ENCODE measurements around the gene CAP1. TPM values are rescaled to one million over a fixed set of nuclear protein-coding genes. Genes with fewer than 3 reads are reported as not detected.

CAP1 gene
- total and polyA plus RNA-seq, 2 of the 4 experiments (the other 2 are of a cell fraction) = 434 to 756 TPM

- TF ChIP-seq MAZ (IDR thresholded peaks at IDR 0.05; ENCODE audit: borderline replicate concordance, low read depth, low read length) = peak; percentile 92
Measured at GRCh38 chr1:40040511-40041465, at the start of gene CAP1 (continued).

DNA sequence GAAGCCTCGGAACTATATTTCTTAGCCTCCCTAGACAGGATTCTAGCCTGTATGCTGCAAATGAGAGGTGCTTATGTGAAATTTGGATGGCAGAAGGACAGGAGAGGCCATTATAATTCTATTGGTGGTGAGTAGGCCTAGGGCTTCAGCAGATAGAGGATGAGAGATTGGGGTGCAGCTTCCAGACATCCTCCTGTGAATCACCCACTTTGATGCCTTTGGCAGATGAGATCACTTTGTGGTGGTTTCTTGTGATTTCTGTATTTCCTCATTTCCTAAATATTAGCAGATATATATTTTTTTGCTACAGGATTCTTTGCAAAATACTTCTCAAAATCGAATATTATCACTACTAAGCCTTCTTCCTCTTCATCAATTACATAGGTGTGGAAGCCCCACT, 48.3 kb upstream of the CAP1 start:
- no peak overlapping the region for H2BK20ac ChIP-seq (ENCODE audit: low read depth, low read length)
- H4K91ac ChIP-seq (ENCODE audit: insufficient read depth, low read depth, low read length) = no peak overlapping the region
- H3K4me3 ChIP-seq (ENCODE audit: insufficient read depth, low read depth, low read length) = no peak overlapping the region
- ATAC-seq (ENCODE audit: low read depth) (no peak), DNase-seq (peak; percentile 70)
- no peaks in the 10 kb centered on the region for H3K36me3 ChIP-seq (ENCODE audit: control insufficient read depth, insufficient read depth, low read length)
- H3K27ac ChIP-seq (ENCODE audit: insufficient read depth, low read length) = no peak overlapping the region
- H3K9me3 ChIP-seq (ENCODE audit: control insufficient read depth, insufficient read depth, low read length) = no peaks in the 10 kb centered on the region
- no peak overlapping the region for H4K8ac ChIP-seq (ENCODE audit: low read depth in 2 of 2, low read length in 2 of 2)
- H4K20me1 ChIP-seq (ENCODE audit: insufficient read depth, low read length) = no peaks in the 10 kb centered on the region
- no peaks in the 10 kb centered on the region for H3K27me3 ChIP-seq (ENCODE audit: control insufficient read depth, insufficient read depth, low read length)
- H3K4ac ChIP-seq (ENCODE audit: low read depth, low read length) = no peak overlapping the region
- H2AK5ac ChIP-seq (ENCODE audit: low read depth, low read length) = no peak overlapping the region
- no peak overlapping the region for H3K23ac ChIP-seq (ENCODE audit: low read depth, low read length)
- TF ChIP-seq MAFK (IDR thresholded peaks at IDR 0.05; ENCODE audit: low read depth, low read length) (no peak), RAD21 (IDR thresholded peaks at IDR 0.05; ENCODE audit: low read length) (no peak), CEBPB (IDR thresholded peaks at IDR 0.05; ENCODE audit: low read depth, low read length) (no peak), USF2 (IDR thresholded peaks at IDR 0.05; ENCODE audit: low read depth, low read length) (no peak), FOS (IDR thresholded peaks at IDR 0.05; ENCODE audit: low read depth, low read length) (no peak), CHD1 (IDR thresholded peaks at IDR 0.05; ENCODE audit: low read depth, low read length) (no peak), NFE2L2 (IDR thresholded peaks at IDR 0.05; ENCODE audit: low read depth, low read length) (no peak)
- no peaks in the 10 kb centered on the region for H3K79me1 ChIP-seq (ENCODE audit: low read depth in 1 of 2, low read length in 2 of 2)
- intact Hi-C loops (cut with micrococcal nuclease) (no loop called here), in situ Hi-C loops (cut with MboI; ENCODE audit: low sequenced_read_pairs) (no loop called here), dilution Hi-C loops (cut with HindIII; ENCODE audit: low sequenced_read_pairs, unreplicated experiment) (no loop called here)
- H3K9ac ChIP-seq (ENCODE audit: low read depth, low read length) = no peak overlapping the region
- WGBS, 2 experiments (ENCODE audit: extremely low coverage in 2 of 2, insufficient read length in 1 of 2) = no CpG with 5 or more reads among the region's 2 CpGs
- no peak overlapping the region for H2AK9ac ChIP-seq (replicated peaks; ENCODE audit: low read depth, low read length, poor library complexity)
- CTCF ChIA-PET = interaction anchor here (0.6 kb wide), 1 partner anchor 30 kb away, joined by 3 read pairs; no protein-coding TSS in a partner anchor
- POLR2A ChIA-PET (ENCODE audit: unreplicated experiment) = no interaction called here
- BruUV-seq (replicated peaks) = no TSS peak
- no peak overlapping the region for H3K56ac ChIP-seq (ENCODE audit: extremely low read depth, insufficient read depth, low read length)
- H3K18ac ChIP-seq (ENCODE audit: low read depth, low read length) = no peak overlapping the region
- H4K5ac ChIP-seq (ENCODE audit: low read depth, low read length) = no peak overlapping the region
- no peak overlapping the region for H2AFZ ChIP-seq (replicated peaks; ENCODE audit: low read length, poor library complexity)
- no peak overlapping the region for H2BK120ac ChIP-seq (ENCODE audit: low read depth, low read length)
- no peak overlapping the region for H2BK5ac ChIP-seq (ENCODE audit: low read depth, low read length, poor library complexity, severe bottlenecking)
- H2BK15ac ChIP-seq (ENCODE audit: low read depth, low read length) = no peak overlapping the region
- no peaks in the 10 kb centered on the region; the same call in 1 of the 2 replicates for H3K4me1 ChIP-seq (ENCODE audit: control insufficient read depth, insufficient read depth, low read length)
- no peak overlapping the region for H3K14ac ChIP-seq (replicated peaks; ENCODE audit: low read depth, low read length)
- no peaks in the 10 kb centered on the region for H3K9me1 ChIP-seq (ENCODE audit: insufficient read depth, low read length)
- no peak overlapping the region for H3K4me2 ChIP-seq (ENCODE audit: low read depth, low read length)
